ENCODE results near the gene TPST2. TPM values are rescaled to one million over a fixed set of nuclear protein-coding genes. Genes with fewer than 3 reads are reported as not detected.

Gene TPST2
- total and polyA plus RNA-seq, 12 donors, result 15.7 to 167 (median 57.0) TPM

- TF ChIP-seq POLR2A (IDR thresholded peaks at IDR 0.05) (no peak), CTCF (IDR thresholded peaks at IDR 0.05) (no peak)
- WGBS, 4 donors, result 68 to 80% (median 75%) methylated on average over 5 of the region's 5 CpGs
- Histone ChIP-seq H3K27me3 (no peaks in the 10 kb centered on the region), H3K4me3 (no peak overlapping the region), H3K27ac (peak overlapping the region in 2 of 5 donors; percentile 24 to 67), H3K4me1 (replicated peaks in 1 of 2) (peaks cover 17 to 25% of the 10 kb centered on the region in 2 donors), H3K9me3 (replicated peaks in 1 of 3) (no peaks in the 10 kb centered on the region), H3K36me3 (replicated peaks in 1 of 2) (no peaks in the 10 kb centered on the region)
- no peak for DNase-seq
- intact Hi-C loops (cut with DNase I), result no loop called here
These were observed 26.9 kb downstream of the TPST2 start for GRCh38 chr22:26563022-26563421.

GRCh38 chr22:26561756-26562417 lies 28.0 kb downstream of the TPST2 start:
- no peaks in the 10 kb centered on the region for H3K27me3 ChIP-seq
- peaks cover 24 to 34% of the 10 kb centered on the region in 2 donors for H3K4me1 ChIP-seq (replicated peaks in 1 of 2)
- 42 to 49% (median 47%) methylated on average over 3 to 9 of the region's 9 CpGs for WGBS, 4 donors
- H3K9me3 ChIP-seq (replicated peaks in 1 of 3), result no peaks in the 10 kb centered on the region
- H3K27ac ChIP-seq, result peak overlapping the region in 3 of 5 donors; percentile 61 to 86 (median 67)
- DNase-seq, result peak; percentile 80 to 93 (median 90)
- no peaks in the 10 kb centered on the region for H3K36me3 ChIP-seq (replicated peaks in 1 of 2)
- no peak overlapping the region for H3K4me3 ChIP-seq
- TF ChIP-seq CTCF (IDR thresholded peaks at IDR 0.05) (peak in 2 of 6 experiments; percentile 13 to 25), POLR2A (IDR thresholded peaks at IDR 0.05) (no peak)
- intact Hi-C loops (cut with DNase I), result no loop called here

GRCh38 chr22:26559961-26560575 lies 29.9 kb downstream of the TPST2 start:
- intact Hi-C loops (cut with DNase I), result no loop called here
- no peak for TF ChIP-seq CTCF (IDR thresholded peaks at IDR 0.05)
- no peak for TF ChIP-seq POLR2A (IDR thresholded peaks at IDR 0.05)
- DNase-seq, result peak in 1 of 7 donors; percentile 26
- peaks cover 35 to 43% of the 10 kb centered on the region in 2 donors for H3K4me1 ChIP-seq (replicated peaks in 1 of 2)
- no peak overlapping the region for H3K4me3 ChIP-seq
- H3K9me3 ChIP-seq (replicated peaks in 1 of 3), result no peaks in the 10 kb centered on the region
- H3K27ac ChIP-seq, result peak overlapping the region in 3 of 5 donors; percentile 50 to 82 (median 71)
- no peaks in the 10 kb centered on the region for H3K36me3 ChIP-seq (replicated peaks in 1 of 2)
- WGBS, 4 donors, result 67 to 80% (median 73%) methylated on average over 13 of the region's 13 CpGs
- no peaks in the 10 kb centered on the region for H3K27me3 ChIP-seq

GRCh38 chr22:26558248-26558895 lies 31.6 kb downstream of the TPST2 start:
- intact Hi-C loops (cut with DNase I), result no loop called here
- TF ChIP-seq CTCF (IDR thresholded peaks at IDR 0.05) (no peak), POLR2A (IDR thresholded peaks at IDR 0.05) (peak in 1 of 2 donors; percentile 10)
- H3K36me3 ChIP-seq (replicated peaks in 1 of 2), result no peaks in the 10 kb centered on the region
- H3K4me1 ChIP-seq (replicated peaks in 1 of 2), result peaks cover 37 to 47% of the 10 kb centered on the region in 2 donors
- H3K27me3 ChIP-seq, result no peaks in the 10 kb centered on the region
- no peak overlapping the region for H3K4me3 ChIP-seq
- peak in 5 of 7 donors; percentile 36 to 66 (median 63) for DNase-seq
- 30 to 50% (median 38%) methylated on average over 3 of the region's 3 CpGs for WGBS, 4 donors
- peak overlapping the region; percentile 53 to 82 (median 78) for H3K27ac ChIP-seq
- H3K9me3 ChIP-seq (replicated peaks in 1 of 3), result no peaks in the 10 kb centered on the region

All from adrenal gland (tissue), 12 donors.